Type B pancreatic cell (in vitro differentiated cells): Measurements from ENCODE around the gene UGT1A4. TPM values are rescaled to one million over a fixed set of nuclear protein-coding genes. Genes with fewer than 3 reads are reported as not detected.

Source experiments
- DNase-seq: peaks from one replicate; pipeline ENCODE4 v3.0.0; 2021; ENCODE audit warnings: mixed read lengths; ENCODE audit not compliant: unreplicated experiment; ENCODE audit errors: extremely low spot score
- H3K27ac Mint-ChIP-seq: 2 replicates; pipeline ENCODE4 v1.8.0; 2021; ENCODE audit warnings: mild to moderate bottlenecking, mixed read lengths
- H3K27me3 Mint-ChIP-seq: 2 replicates; pipeline ENCODE4 v1.8.0; 2021; ENCODE audit warnings: mixed read lengths
- H3K36me3 Mint-ChIP-seq: 2 replicates; pipeline ENCODE4 v1.8.0; 2021; ENCODE audit warnings: mixed read lengths
- H3K4me1 Mint-ChIP-seq: one replicate; pipeline ENCODE4 v1.8.0; 2021; ENCODE audit warnings: mixed read lengths; ENCODE audit not compliant: unreplicated experiment
- H3K4me3 Mint-ChIP-seq: 2 replicates; pipeline ENCODE4 v1.8.0; 2021; ENCODE audit warnings: mild to moderate bottlenecking, mixed read lengths
- H3K9me3 Mint-ChIP-seq: 2 replicates; pipeline ENCODE4 v1.8.0; 2021; ENCODE audit warnings: mixed read lengths
- long read RNA-seq: library from polyadenylated mRNA; unstranded; transcript quantifications from one replicate; pipeline ENCODE4 v2.0.0, GENCODE V29; 2020
- total RNA-seq: library from RNA; stranded (reverse); gene quantifications from 2 replicates; pipeline ENCODE4 v1.2.1, GENCODE V29; 2021; ENCODE audit warnings: low replicate concordance
- TF ChIP-seq, protein P1 (sequence below): fragments of 200-600 bp; sonication (generic); conservative IDR thresholded peaks from 2 replicates; pipeline ENCODE4 v1.5.0; 2021; ENCODE audit warnings: antibody characterized with exemption, mild to moderate bottlenecking

The UGT1A4 gene
- not detected in 2 replicates for total RNA-seq
- long read RNA-seq, partial matches to known transcripts, result 0 of 1 reads
- long read RNA-seq, other reads (novel, unspliced or antisense), result 1 of 1 reads

DNA sequence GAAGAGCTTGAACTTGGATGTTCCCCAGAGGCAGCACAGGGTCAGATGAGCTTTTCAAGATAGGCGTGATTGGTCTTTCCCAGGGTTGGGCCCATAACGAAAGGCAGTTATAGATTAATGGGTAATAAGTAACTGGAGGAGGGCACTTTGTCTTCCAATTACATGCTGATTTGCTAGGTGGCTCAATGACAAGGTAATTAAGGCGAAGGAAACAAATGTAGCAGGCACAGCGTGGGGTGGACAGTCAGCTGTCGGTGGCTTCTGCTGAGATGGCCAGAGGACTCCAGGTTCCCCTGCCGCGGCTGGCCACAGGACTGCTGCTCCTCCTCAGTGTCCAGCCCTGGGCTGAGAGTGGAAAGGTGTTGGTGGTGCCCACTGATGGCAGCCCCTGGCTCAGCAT, at the start of gene UGT1A4:
UGT1A4 (plus strand) TSS at position 185 of the 400 bp plus-strand sequence; CDS start at position 270, 85 bp downstream.
- no peaks in the 10 kb centered on the region for H3K36me3 Mint-ChIP-seq
- H3K27ac Mint-ChIP-seq, result no peak within 1 kb of the TSS
- H3K4me3 Mint-ChIP-seq, result no peak within 1 kb of the TSS
- H3K9me3 Mint-ChIP-seq, result no peaks in the 10 kb centered on the region
- TF ChIP-seq, protein P1, sequence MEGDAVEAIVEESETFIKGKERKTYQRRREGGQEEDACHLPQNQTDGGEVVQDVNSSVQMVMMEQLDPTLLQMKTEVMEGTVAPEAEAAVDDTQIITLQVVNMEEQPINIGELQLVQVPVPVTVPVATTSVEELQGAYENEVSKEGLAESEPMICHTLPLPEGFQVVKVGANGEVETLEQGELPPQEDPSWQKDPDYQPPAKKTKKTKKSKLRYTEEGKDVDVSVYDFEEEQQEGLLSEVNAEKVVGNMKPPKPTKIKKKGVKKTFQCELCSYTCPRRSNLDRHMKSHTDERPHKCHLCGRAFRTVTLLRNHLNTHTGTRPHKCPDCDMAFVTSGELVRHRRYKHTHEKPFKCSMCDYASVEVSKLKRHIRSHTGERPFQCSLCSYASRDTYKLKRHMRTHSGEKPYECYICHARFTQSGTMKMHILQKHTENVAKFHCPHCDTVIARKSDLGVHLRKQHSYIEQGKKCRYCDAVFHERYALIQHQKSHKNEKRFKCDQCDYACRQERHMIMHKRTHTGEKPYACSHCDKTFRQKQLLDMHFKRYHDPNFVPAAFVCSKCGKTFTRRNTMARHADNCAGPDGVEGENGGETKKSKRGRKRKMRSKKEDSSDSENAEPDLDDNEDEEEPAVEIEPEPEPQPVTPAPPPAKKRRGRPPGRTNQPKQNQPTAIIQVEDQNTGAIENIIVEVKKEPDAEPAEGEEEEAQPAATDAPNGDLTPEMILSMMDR, result no peak
- no peak for DNase-seq
- H3K27me3 Mint-ChIP-seq, result peaks cover 27% of the 10 kb centered on the region
- no peaks in the 10 kb centered on the region for H3K4me1 Mint-ChIP-seq

DNA sequence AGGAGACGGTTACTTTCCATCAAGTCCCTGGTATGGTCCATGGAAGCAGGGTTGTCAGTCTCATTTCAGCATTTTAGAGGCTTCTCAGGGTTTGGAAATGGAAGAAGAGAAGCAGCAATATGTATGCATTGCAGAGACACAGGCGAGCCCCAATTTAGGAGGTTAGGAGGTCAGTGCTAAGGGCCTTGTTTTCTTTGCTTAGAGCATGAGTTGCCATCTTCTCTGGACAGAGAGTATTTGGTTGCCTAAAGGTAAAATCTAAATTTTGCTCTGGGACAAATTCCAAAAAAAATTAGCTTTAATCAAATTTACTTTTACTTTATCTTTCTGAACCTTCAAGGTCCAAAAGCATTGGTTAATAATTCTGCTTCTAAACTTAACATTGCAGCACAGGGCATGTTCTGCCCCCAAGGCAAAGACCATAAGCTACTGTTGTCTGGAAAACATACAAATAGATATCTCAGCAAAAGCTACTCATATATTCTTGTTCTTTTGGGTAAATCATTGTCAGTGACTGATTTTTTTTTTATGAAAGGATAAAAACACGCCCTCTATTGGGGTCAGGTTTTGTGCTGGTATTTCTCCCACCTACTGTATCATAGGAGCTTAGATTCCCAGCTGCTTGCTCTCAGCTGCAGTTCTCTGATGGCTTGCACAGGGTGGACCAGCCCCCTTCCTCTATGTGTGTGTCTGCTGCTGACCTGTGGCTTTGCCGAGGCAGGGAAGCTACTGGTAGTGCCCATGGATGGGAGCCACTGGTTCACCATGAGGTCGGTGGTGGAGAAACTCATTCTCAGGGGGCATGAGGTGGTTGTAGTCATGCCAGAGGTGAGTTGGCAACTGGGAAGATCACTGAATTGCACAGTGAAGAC, 47.0 kb upstream of the UGT1A4 start, which contains the start of gene UGT1A9:
UGT1A9 (plus strand) TSS at position 609 of the 872 bp plus-strand sequence; CDS start at position 646, 37 bp downstream.
- TF ChIP-seq, protein P1, result no peak
- no peak within 1 kb of the TSS for H3K27ac Mint-ChIP-seq
- DNase-seq, result no peak

DNA sequence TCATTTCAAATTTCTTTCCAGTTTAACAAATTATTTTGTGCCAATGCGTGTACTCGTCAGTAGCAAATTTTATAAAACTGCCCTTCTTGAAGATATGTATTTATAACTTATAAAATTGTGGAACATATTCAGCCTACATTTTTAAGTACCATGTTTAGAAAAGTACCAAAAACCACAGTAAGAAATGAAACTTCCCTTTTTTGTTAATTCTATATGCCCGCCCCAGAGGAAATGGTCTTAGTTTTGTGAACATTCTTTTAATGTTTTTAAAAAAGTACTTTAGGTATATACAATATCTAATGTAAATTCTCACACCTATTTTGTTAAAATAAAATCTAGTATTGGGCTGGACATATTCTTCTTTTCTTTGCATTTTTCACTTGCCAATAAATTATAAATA, 45.6 kb upstream of the UGT1A4 start:
- Mint-ChIP-seq H3K36me3 (no peaks in the 10 kb centered on the region), H3K27ac (no peak overlapping the region), H3K4me1 (no peaks in the 10 kb centered on the region), H3K9me3 (no peaks in the 10 kb centered on the region), H3K4me3 (no peak overlapping the region), H3K27me3 (peaks cover 11% of the 10 kb centered on the region)
- DNase-seq, result no peak
- TF ChIP-seq, protein P1, result no peak

More for the DNA sequence above, 47.0 kb upstream of the UGT1A4 start, which contains the start of gene UGT1A9:
- no peak within 1 kb of the TSS for H3K4me3 Mint-ChIP-seq
- no peaks in the 10 kb centered on the region for H3K9me3 Mint-ChIP-seq
- no peaks in the 10 kb centered on the region for H3K36me3 Mint-ChIP-seq
- peaks cover 10% of the 10 kb centered on the region for H3K27me3 Mint-ChIP-seq
- no peaks in the 10 kb centered on the region for H3K4me1 Mint-ChIP-seq

DNA sequence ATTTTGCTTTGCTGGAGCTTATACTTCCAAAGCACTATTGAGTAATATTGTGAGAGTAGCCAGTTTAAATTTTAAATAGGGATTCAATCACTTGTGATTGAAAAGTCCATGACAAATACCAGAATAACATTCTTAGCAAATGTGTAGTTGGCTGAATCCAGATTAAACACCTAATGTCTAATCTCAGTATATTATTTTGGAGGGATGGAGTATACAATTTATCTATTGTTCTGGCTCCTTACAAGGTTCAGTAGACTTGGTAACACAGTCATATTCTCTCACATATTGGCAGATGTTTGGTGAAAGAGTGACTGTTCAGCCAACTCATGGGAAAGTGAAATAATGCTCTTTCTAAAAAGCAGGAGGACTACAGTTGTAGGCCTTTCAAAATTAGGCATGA, 44.6 kb upstream of the UGT1A4 start:
- DNase-seq, result no peak
- no peaks in the 10 kb centered on the region for H3K9me3 Mint-ChIP-seq
- H3K4me1 Mint-ChIP-seq, result no peaks in the 10 kb centered on the region
- TF ChIP-seq, protein P1, result no peak
- no peak overlapping the region for H3K4me3 Mint-ChIP-seq
- H3K27ac Mint-ChIP-seq, result no peak overlapping the region
- peaks cover 13% of the 10 kb centered on the region for H3K27me3 Mint-ChIP-seq
- H3K36me3 Mint-ChIP-seq, result no peaks in the 10 kb centered on the region

DNA sequence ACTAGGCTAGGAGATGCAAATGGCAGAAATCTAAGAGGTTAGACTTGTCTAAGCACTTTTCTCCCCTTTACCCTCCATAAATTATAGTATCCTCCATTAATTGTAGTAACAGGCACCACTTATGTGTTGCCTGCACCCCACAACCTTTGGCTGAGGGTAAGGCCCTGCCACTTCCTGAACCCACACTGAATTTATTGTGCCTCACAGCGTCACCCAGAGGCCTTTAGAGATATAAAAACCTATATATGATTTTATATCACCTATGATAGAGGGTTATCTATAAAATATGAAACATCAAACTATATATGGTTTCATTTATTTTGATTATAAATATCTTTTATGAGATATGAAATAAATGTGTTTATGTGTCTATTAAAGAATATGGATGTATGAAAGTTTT, 44.2 kb upstream of the UGT1A4 start:
- Mint-ChIP-seq H3K27me3 (peaks cover 13% of the 10 kb centered on the region), H3K36me3 (no peaks in the 10 kb centered on the region), H3K9me3 (no peaks in the 10 kb centered on the region), H3K4me3 (no peak overlapping the region), H3K27ac (no peak overlapping the region), H3K4me1 (no peaks in the 10 kb centered on the region)
- no peak for DNase-seq
- TF ChIP-seq, protein P1, result no peak
